ENCODE measurements around the gene ZGLP1. TPM values are rescaled to one million over a fixed set of nuclear protein-coding genes. Genes with fewer than 3 reads are reported as not detected.
A peak's percentile ranks its signal among the peaks of the same experiment; 100 is the strongest.

Gene ZGLP1
- total and polyA plus RNA-seq, 2 donors (not counting 1 experiment from before 2014, with no cell fraction given), result 6.4 to 8.0 TPM

- ChIA-PET CTCF (interaction anchor here (0.5 to 1.5 kb wide), 7 partner anchors 8 to 113 kb away, joined by 3 to 9 read pairs (median 4); no protein-coding TSS in a partner anchor), POLR2A (interaction anchor here (0.6 to 0.7 kb wide), 2 partner anchors 8 to 12 kb away, joined by 3 to 10 read pairs; partner anchors contain the start of genes ICAM4 and ICAM5)
- TF ChIP-seq CTCF (IDR thresholded peaks at IDR 0.05) (no peak), EZH2 (IDR thresholded peaks at IDR 0.05; ENCODE audit: borderline replicate concordance, insufficient read depth, low read depth, low read length, poor library complexity, severe bottlenecking) (no peak)
- Mint-ChIP-seq H3K27me3 (no peaks in the 10 kb centered on the region), H3K4me3 (no peak overlapping the region), H3K9me3 (ENCODE audit: insufficient read depth) (no peaks in the 10 kb centered on the region), H3K4me1 (peaks cover 17% of the 10 kb centered on the region), H3K27ac (no peak overlapping the region)
- Histone ChIP-seq H3K9me3 (ENCODE audit: control extremely low read depth in 1 of 3, control insufficient read depth in 2 of 3, insufficient read depth in 1 of 3, low read length in 2 of 3) (no peaks in the 10 kb centered on the region), H3K9ac (ENCODE audit: low read length) (no peak overlapping the region), H2AFZ (ENCODE audit: insufficient read depth, low read depth, low read length, poor library complexity, severe bottlenecking) (no peak overlapping the region), H3K27me3 (replicated peaks in 1 of 4; ENCODE audit: control extremely low read depth in 1 of 4, control insufficient read depth in 3 of 4, insufficient read depth in 4 of 4, low read length in 3 of 4) (no peaks in the 10 kb centered on the region), H3K4me2 (replicated peaks; ENCODE audit: low read depth, low read length, poor library complexity, severe bottlenecking) (no peak overlapping the region), H3K79me2 (ENCODE audit: control insufficient read depth, insufficient read depth, low read length) (no peaks in the 10 kb centered on the region), H3K4me3 (ENCODE audit: control extremely low read depth in 1 of 5, extremely low read depth in 1 of 5, insufficient read depth in 1 of 5, low read depth in 2 of 5, low read length in 4 of 5) (no peak overlapping the region), H4K20me1 (ENCODE audit: control insufficient read depth, insufficient read depth, low read length, poor library complexity, severe bottlenecking) (no peaks in the 10 kb centered on the region), H3K36me3 (replicated peaks in 1 of 2; ENCODE audit: control extremely low read depth in 1 of 2, control insufficient read depth in 1 of 2, extremely low read depth in 1 of 2, insufficient read depth in 2 of 2, low read length in 1 of 2) (peaks cover 0 to 12% of the 10 kb centered on the region in 2 experiments), H3K4me1 (ENCODE audit: control insufficient read depth in 2 of 2, insufficient read depth in 2 of 2, low read length in 2 of 2) (peaks cover 4 to 6% of the 10 kb centered on the region in 2 donors), H3K27ac (ENCODE audit: low read length in 2 of 2) (no peak overlapping the region)
- no peak for ATAC-seq (ENCODE audit: low read depth)
- DNase-seq, result peak; percentile 40
- intact Hi-C loops (cut with micrococcal nuclease), result no loop called here
- 89% methylated on average over 4 of the region's 9 CpGs for WGBS (ENCODE audit: insufficient coverage)
Measured at GRCh38 chr19:10277795-10278589, 31.6 kb downstream of the ZGLP1 start.

DNA sequence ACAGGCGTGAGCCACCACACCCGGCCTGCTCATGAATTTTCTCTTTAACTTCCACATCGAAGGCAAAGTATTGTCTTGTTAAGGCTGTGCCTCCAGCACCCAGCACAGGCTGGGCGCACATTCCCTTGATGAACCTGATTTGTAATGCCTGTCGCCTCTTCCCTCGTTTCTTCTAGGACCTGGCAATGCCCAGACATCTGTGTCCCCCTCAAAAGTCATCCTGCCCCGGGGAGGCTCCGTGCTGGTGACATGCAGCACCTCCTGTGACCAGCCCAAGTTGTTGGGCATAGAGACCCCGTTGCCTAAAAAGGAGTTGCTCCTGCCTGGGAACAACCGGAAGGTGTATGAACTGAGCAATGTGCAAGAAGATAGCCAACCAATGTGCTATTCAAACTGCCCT, 35.0 kb downstream of the ZGLP1 start:
- H4K20me1 ChIP-seq (ENCODE audit: control insufficient read depth, insufficient read depth, low read length, poor library complexity, severe bottlenecking), result no peaks in the 10 kb centered on the region
- DNase-seq (peak; percentile 25), ATAC-seq (ENCODE audit: low read depth) (no peak)
- Mint-ChIP-seq H3K4me1 (peaks cover 35% of the 10 kb centered on the region), H3K9me3 (ENCODE audit: insufficient read depth) (no peaks in the 10 kb centered on the region), H3K27me3 (no peaks in the 10 kb centered on the region), H3K27ac (peak overlapping the region; percentile 72), H3K4me3 (peak overlapping the region; percentile 11)
- peaks cover 13 to 35% of the 10 kb centered on the region in 2 donors for H3K4me1 ChIP-seq (ENCODE audit: control insufficient read depth in 2 of 2, insufficient read depth in 2 of 2, low read length in 2 of 2)
- no peak overlapping the region for H3K4me3 ChIP-seq (ENCODE audit: control extremely low read depth in 1 of 5, extremely low read depth in 1 of 5, insufficient read depth in 1 of 5, low read depth in 2 of 5, low read length in 4 of 5)
- peaks cover 0 to 11% of the 10 kb centered on the region in 2 experiments for H3K36me3 ChIP-seq (replicated peaks in 1 of 2; ENCODE audit: control extremely low read depth in 1 of 2, control insufficient read depth in 1 of 2, extremely low read depth in 1 of 2, insufficient read depth in 2 of 2, low read length in 1 of 2)
- H3K27ac ChIP-seq (ENCODE audit: low read length in 2 of 2), result no peak overlapping the region
- POLR2A ChIA-PET, result interaction anchor here (0.7 kb wide), 1 partner anchor 104 kb away, joined by 7 read pairs; no protein-coding TSS in a partner anchor
- no peak overlapping the region for H2AFZ ChIP-seq (ENCODE audit: insufficient read depth, low read depth, low read length, poor library complexity, severe bottlenecking)
- no peak overlapping the region for H3K9ac ChIP-seq (ENCODE audit: low read length)
- no peak overlapping the region for H3K4me2 ChIP-seq (replicated peaks; ENCODE audit: low read depth, low read length, poor library complexity, severe bottlenecking)
- intact Hi-C loops (cut with micrococcal nuclease), result no loop called here
- no peaks in the 10 kb centered on the region for H3K27me3 ChIP-seq (replicated peaks in 1 of 4; ENCODE audit: control extremely low read depth in 1 of 4, control insufficient read depth in 3 of 4, insufficient read depth in 4 of 4, low read length in 3 of 4)
- TF ChIP-seq CTCF (IDR thresholded peaks at IDR 0.05), result no peak
- no peak for TF ChIP-seq EZH2 (IDR thresholded peaks at IDR 0.05; ENCODE audit: borderline replicate concordance, insufficient read depth, low read depth, low read length, poor library complexity, severe bottlenecking)
- H3K79me2 ChIP-seq (ENCODE audit: control insufficient read depth, insufficient read depth, low read length), result no peaks in the 10 kb centered on the region
- CTCF ChIA-PET, result interaction anchor here (1.5 to 7.9 kb wide), 3 partner anchors 14 to 116 kb away, joined by 7 to 116 read pairs (median 8); partner anchors contain the start of genes ICAM4 and ICAM5
- no peaks in the 10 kb centered on the region for H3K9me3 ChIP-seq (ENCODE audit: control extremely low read depth in 1 of 3, control insufficient read depth in 2 of 3, insufficient read depth in 1 of 3, low read length in 2 of 3)
- 94% methylated on average over 10 of the region's 10 CpGs for WGBS (ENCODE audit: insufficient coverage)

All from B cell (primary cell).